ENCODE results near the gene SLC30A10.
"Not testable (repeated sequence)": the region's sequence is repeated elsewhere in the genome, so short reads cannot be mapped to it uniquely, and the experiment has no call there.

SLC30A10 gene

GRCh38 chr1:219892271-219892670 is 36.1 kb downstream of the SLC30A10 start:
- not testable (repeated sequence) for H3K9me3 ChIP-seq (ENCODE audit: control insufficient read depth, insufficient read depth, low read length); H3K36me3 ChIP-seq (ENCODE audit: insufficient read depth, low read length); H3K9ac ChIP-seq (ENCODE audit: low read depth, low read length); H3K4me1 ChIP-seq (ENCODE audit: insufficient read depth, low read length)

- H3K9me3 ChIP-seq (ENCODE audit: control insufficient read depth, insufficient read depth, low read length); H3K4me1 ChIP-seq (ENCODE audit: insufficient read depth, low read length); H3K9ac ChIP-seq (ENCODE audit: low read depth, low read length); H3K36me3 ChIP-seq (ENCODE audit: insufficient read depth, low read length): not testable (repeated sequence)
Measured at GRCh38 chr1:219891846-219892245, 36.5 kb downstream of the SLC30A10 start.

DNA sequence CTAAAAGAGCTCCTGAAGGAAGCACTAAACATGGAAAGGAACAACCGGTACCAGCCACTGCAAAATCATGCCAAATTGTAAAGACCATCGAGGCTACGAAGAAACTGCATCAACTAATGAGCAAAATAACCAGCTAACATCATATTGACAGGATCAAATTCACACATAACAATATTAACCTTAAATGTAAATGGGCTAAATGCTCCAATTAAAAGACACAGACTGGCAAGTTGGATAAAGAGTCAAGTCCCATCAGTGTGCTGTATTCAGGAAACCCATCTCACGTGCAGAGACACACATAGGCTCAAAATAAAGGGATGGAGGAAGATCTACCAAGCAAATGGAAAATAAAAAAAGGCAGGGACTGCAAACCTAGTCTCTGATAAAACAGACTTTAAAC is 39.7 kb downstream of the SLC30A10 start:
- not testable (repeated sequence) for H3K4me1 ChIP-seq (ENCODE audit: insufficient read depth, low read length); H3K36me3 ChIP-seq (ENCODE audit: insufficient read depth, low read length); H3K9ac ChIP-seq (ENCODE audit: low read depth, low read length)

DNA sequence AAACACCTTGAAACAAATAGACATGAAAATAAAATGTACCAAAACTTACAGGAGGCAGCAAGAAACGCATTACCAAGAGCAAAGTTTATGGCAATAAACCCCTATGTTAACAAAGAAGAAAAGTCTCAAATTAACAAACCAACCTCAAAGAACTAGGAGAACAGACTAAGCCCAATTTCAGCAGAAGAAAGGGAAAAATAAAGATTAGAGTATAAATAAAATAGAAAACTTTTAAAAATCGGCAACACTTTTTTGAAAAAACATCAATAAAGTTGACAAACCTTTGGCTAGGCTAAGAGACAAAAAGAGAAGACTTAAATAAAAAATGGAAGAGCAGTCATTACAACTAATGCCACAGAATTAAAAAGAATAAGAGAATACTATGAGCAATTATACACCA is 42.7 kb downstream of the SLC30A10 start:
- Histone ChIP-seq H3K36me3 (ENCODE audit: insufficient read depth, low read length) (no peaks in the 10 kb centered on the region), H3K9ac (ENCODE audit: low read depth, low read length) (no peak overlapping the region), H3K9me3 (ENCODE audit: control insufficient read depth, insufficient read depth, low read length) (no peaks in the 10 kb centered on the region), H3K4me1 (ENCODE audit: insufficient read depth, low read length) (peaks cover 5% of the 10 kb centered on the region; the same call in 1 of the 2 replicates)

More for the DNA sequence above, 39.7 kb downstream of the SLC30A10 start:
- H3K9me3 ChIP-seq (ENCODE audit: control insufficient read depth, insufficient read depth, low read length) = not testable (repeated sequence)

- Histone ChIP-seq H3K4me1 (ENCODE audit: insufficient read depth, low read length) (peaks cover 5% of the 10 kb centered on the region; the same call in 1 of the 2 replicates), H3K36me3 (ENCODE audit: insufficient read depth, low read length) (no peaks in the 10 kb centered on the region), H3K9me3 (ENCODE audit: control insufficient read depth, insufficient read depth, low read length) (no peaks in the 10 kb centered on the region), H3K9ac (ENCODE audit: low read depth, low read length) (no peak overlapping the region)
Measured at GRCh38 chr1:219883400-219884332, 44.7 kb downstream of the SLC30A10 start.

DNA sequence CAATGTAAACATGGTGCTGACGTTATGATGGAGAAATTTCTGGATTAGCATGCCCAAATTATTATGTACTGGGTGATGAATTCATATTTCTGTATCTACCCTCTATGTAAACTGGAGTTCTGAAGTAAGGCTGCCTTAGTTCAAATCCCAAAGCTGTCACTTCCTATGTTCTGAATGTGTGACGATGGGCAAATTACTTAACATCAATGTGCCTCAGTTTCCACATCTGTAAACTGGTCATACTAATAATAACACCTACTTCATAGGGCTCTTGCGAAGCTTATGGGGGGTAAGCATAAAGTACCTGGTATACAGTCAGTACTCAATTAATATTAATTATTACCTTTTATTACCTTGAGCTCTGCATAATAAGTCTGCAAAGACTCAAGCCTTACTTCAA is 45.6 kb downstream of the SLC30A10 start:
- no peaks in the 10 kb centered on the region for H3K36me3 ChIP-seq (ENCODE audit: insufficient read depth, low read length)
- H3K9me3 ChIP-seq (ENCODE audit: control insufficient read depth, insufficient read depth, low read length) = no peaks in the 10 kb centered on the region
- H3K4me1 ChIP-seq (ENCODE audit: insufficient read depth, low read length) = peaks cover 5% of the 10 kb centered on the region; the same call in 1 of the 2 replicates
- no peak overlapping the region for H3K9ac ChIP-seq (ENCODE audit: low read depth, low read length)

DNA sequence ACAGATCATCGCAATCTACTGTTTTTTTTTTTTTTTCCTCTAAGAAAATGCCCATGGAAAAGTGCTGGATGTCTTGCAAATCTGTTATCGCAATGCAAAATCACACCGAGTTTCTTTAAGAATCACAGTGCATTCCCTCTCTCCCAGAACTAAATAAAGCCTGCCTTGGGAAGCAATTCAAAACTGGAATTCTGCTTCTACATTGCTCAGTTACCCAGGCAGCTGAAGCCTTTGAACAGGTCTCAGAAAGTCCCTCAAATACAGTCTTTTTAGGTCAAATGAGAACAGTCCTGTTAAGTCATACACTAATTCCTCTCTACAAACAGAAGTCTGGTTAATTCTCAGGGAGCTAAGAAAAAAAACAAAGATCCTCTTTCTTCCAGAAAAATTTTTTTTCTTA is 46.3 kb downstream of the SLC30A10 start:
- H3K4me1 ChIP-seq (ENCODE audit: insufficient read depth, low read length) = peaks cover 5% of the 10 kb centered on the region; the same call in 1 of the 2 replicates
- no peak overlapping the region for H3K9ac ChIP-seq (ENCODE audit: low read depth, low read length)
- H3K36me3 ChIP-seq (ENCODE audit: insufficient read depth, low read length) = no peaks in the 10 kb centered on the region
- H3K9me3 ChIP-seq (ENCODE audit: control insufficient read depth, insufficient read depth, low read length) = no peaks in the 10 kb centered on the region

DNA sequence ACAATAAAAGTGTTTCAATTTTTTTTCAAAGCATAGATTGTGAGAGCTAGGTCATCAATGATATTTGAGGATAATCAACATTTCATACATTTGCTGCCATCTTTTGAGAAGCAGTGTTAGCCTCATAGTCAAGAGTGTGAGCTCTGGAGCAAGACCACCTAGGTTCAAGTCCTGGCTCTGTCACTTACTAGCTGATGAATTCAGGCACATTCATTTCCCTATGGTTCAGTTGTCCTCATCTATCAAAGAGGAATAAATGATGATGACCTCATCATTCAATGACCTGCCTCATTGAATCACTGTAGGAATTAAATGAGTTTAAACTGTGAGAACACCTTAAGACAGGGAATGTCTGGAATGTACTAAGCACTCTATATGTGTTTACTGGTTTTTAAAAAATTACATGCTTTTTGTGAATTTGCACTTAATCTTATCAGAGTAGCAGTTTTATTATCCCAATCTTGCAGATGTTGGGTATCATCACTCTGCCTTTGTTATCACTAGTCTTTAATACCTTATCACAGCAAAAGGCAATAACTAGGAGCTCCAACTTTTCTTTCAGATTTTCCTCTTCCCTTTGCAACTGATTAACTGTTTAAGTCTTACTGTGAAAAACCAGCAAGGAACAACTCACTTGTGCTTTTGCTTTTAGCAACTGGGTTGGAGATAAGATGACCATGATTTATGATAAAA is 47.4 kb downstream of the SLC30A10 start:
- Histone ChIP-seq H3K36me3 (ENCODE audit: insufficient read depth, low read length) (no peaks in the 10 kb centered on the region), H3K9ac (ENCODE audit: low read depth, low read length) (no peak overlapping the region), H3K4me1 (ENCODE audit: insufficient read depth, low read length) (peaks cover 5% of the 10 kb centered on the region; the same call in 1 of the 2 replicates), H3K9me3 (ENCODE audit: control insufficient read depth, insufficient read depth, low read length) (no peaks in the 10 kb centered on the region)

DNA sequence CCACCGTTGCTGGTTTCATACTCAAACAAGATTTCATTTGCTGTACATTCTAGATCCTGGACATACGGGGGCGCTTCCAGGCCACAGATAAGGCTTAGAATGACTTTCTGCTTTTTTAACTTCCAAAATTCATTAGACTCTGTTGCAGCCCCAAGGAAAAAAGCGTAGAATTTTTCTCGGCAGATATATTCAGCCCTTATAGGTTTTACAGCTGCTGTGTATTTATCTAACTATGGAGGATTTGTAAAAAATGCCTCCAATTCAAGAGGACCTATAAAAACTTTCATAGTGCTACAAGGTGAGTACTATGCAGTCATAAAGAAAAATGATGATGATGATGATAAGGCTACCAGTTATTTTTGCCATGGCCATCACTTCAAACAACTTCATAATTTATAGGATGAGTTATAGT is 51.6 kb downstream of the SLC30A10 start:
- no peaks in the 10 kb centered on the region for H3K9me3 ChIP-seq (ENCODE audit: control insufficient read depth, insufficient read depth, low read length)
- H3K36me3 ChIP-seq (ENCODE audit: insufficient read depth, low read length) = no peaks in the 10 kb centered on the region
- no peaks in the 10 kb centered on the region for H3K4me1 ChIP-seq (ENCODE audit: insufficient read depth, low read length)
- H3K9ac ChIP-seq (ENCODE audit: low read depth, low read length) = no peak overlapping the region

GRCh38 chr1:219875860-219876259 is 52.5 kb downstream of the SLC30A10 start:
- Histone ChIP-seq H3K4me1 (ENCODE audit: insufficient read depth, low read length) (no peaks in the 10 kb centered on the region), H3K36me3 (ENCODE audit: insufficient read depth, low read length) (no peaks in the 10 kb centered on the region), H3K9me3 (ENCODE audit: control insufficient read depth, insufficient read depth, low read length) (no peaks in the 10 kb centered on the region), H3K9ac (ENCODE audit: low read depth, low read length) (no peak overlapping the region)

DNA sequence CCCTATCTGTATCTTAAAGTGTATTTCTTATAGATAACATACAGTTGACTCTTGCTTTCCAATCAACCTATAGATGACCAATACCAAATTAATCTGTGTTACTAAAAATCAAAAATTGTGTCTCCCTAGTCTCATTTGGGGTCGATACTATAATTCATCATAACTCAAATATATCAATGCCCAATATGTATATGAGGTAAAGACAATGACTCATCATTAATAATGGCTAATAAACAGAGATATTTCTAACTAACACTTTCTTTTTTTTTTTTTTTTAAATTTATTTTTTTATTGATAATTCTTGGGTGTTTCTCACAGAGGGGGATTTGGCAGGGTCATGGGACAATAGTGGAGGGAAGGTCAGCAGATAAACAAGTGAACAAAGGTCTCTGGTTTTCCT is 55.8 kb downstream of the SLC30A10 start:
- not testable (repeated sequence) for H3K4me1 ChIP-seq (ENCODE audit: insufficient read depth, low read length); H3K36me3 ChIP-seq (ENCODE audit: insufficient read depth, low read length); H3K9me3 ChIP-seq (ENCODE audit: control insufficient read depth, insufficient read depth, low read length); H3K9ac ChIP-seq (ENCODE audit: low read depth, low read length)

GRCh38 chr1:219871427-219872057 is 56.8 kb downstream of the SLC30A10 start:
- Histone ChIP-seq H3K36me3 (ENCODE audit: insufficient read depth, low read length) (no peaks in the 10 kb centered on the region), H3K9ac (ENCODE audit: low read depth, low read length) (no peak overlapping the region), H3K4me1 (ENCODE audit: insufficient read depth, low read length) (no peaks in the 10 kb centered on the region), H3K9me3 (ENCODE audit: control insufficient read depth, insufficient read depth, low read length) (no peaks in the 10 kb centered on the region)

GRCh38 chr1:219868615-219869014 is 59.7 kb downstream of the SLC30A10 start:
- H3K9ac ChIP-seq (ENCODE audit: low read depth, low read length); H3K36me3 ChIP-seq (ENCODE audit: insufficient read depth, low read length): not testable (repeated sequence)

More at GRCh38 chr1:219868615-219869014, 59.7 kb downstream of the SLC30A10 start:
- not testable (repeated sequence) for H3K9me3 ChIP-seq (ENCODE audit: control insufficient read depth, insufficient read depth, low read length); H3K4me1 ChIP-seq (ENCODE audit: insufficient read depth, low read length)
